NCI-H69 (cell line): ENCODE data around the gene LOXHD1.

Experiments
- DNase-seq: peaks from one replicate; lab custom pipeline; 2025; lab: John Stamatoyannopoulos, UW

LOXHD1 gene

GRCh38 chr18:46480226-46480625 lies 176.8 kb downstream of the LOXHD1 start:
- DNase-seq, result peak; percentile 57

DNA sequence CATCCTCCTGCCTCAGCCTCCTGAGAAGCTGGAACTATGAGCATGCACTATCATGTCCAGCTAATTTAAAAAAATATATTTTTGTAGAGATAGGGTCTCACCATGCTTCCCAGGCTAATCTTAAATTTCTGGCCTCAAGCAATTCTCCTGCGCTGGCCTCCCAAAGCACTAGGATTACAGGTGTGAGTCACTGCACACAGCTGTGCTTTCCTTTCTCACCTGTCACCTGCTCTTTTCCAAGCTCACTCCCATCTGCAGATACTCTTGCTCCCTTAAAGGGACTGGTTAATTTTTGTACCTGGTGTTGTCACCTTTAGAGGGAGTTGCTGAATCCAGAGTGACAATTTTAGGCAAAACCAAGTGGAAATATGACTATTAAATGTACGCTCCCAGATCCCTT lies 178.2 kb downstream of the LOXHD1 start:
- DNase-seq, result peak; percentile 79

DNA sequence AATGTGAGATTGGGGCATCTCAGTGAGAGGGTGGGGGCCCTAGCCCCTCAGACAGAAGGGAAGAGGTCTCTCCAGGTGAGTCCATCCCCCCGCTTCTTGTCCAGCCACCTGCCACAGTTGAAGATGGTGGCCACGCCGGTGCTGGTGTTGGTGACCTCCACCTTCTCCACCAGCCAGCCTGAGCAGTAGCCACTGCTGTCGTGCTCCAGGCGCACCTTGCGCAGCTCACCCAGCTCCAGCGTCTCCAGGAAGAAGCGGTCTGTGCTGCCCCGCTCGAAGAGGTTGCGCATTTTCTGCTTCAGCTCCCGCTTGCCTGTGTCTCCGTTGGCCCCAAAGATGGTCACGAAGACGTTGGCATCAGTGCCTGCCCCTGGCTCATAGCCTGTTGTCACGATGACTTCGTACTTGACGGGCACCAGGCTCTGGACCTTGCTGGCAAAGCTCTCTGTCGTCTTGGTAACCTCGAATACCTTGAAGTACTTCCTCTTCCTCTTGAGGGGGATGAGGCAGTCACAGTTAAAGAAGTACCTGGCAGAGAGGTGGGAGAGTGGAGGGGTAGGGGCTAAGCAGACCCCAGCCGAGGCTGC lies 179.5 kb downstream of the LOXHD1 start:
- DNase-seq, result no peak

DNA sequence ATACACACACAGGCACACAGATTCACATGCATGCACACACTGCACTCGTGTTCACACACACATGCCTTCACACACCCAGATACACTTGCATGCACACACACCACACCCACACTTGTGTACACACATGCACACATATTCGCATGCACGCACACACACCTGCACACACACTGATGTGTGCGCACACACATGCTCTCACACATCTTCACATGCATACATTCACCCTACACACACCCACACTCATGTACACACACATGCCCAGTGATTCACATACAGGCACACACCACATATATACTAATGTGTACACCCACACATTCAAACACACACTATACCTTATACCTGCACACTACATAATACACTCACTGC lies 181.6 kb downstream of the LOXHD1 start:
- no peak for DNase-seq

DNA sequence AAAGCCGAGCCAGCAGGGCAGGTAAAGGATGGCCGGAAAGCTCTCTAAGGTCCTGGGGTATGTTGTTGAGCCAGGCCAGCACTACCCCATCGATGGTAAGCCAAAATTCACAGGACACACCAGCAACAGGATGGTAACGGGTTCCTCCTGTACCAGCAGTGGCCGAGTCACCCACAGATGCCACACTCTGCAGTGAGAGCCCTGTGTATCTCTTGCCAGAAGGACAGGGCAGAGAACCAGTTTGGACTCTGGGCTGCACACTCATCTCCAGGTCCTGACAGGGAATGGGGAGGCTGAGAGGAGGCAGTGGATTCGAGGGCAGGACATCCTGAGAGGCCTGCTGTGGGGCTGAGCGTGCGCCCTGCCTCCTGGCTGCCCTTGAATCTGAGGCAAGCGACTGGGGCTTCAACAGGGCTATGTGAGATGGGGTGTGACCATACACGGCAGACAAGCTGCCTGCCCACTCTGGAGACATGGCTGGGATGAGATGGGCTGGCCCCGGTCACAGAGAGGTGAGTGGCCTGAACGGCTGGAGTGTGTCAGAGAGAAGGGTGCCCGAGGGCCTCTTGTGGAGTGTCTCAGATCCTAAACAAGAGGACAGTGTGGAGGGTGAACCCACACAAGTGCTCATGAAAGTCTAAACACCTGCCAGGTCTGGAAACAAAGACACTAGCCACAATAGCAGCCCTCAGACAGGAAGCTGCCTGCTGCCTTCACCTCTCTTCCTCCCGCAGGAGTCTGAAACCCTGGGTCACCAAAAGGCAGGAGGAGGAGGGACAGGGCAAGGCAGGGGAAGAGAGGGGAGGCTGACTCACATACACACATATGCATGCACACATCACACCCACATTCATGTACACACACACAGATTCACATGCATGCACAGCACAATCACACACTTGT lies 182.3 kb downstream of the LOXHD1 start:
- peak; percentile 83 for DNase-seq

DNA sequence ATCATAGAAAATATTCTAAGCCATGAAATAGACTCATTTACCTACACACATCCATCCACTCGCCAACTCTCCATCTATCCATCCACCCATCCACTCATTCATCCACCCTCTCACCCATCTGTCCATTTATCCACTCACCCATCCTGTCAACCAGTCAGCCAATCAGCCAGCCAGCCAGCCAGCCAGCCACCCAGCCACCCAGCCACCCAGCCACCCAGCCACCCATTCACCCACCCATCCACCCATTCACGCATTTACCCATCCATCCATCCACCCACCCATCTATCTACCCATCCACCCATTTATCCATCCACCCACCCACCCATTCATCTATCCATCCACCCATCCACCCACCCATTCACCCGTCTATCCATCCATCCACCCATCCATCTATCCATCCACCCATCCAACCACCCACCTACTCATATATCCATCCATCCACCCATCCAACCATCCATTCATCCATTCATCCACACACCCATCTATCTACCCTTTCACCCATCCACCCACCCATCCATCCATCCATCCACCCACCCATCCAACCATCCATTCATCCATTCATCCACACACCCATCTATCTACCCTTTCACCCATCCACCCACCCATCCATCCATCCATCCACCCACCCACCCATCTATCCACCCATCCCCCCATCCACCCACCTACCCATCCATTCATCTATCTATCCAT lies 185.1 kb downstream of the LOXHD1 start:
- DNase-seq, result no peak

DNA sequence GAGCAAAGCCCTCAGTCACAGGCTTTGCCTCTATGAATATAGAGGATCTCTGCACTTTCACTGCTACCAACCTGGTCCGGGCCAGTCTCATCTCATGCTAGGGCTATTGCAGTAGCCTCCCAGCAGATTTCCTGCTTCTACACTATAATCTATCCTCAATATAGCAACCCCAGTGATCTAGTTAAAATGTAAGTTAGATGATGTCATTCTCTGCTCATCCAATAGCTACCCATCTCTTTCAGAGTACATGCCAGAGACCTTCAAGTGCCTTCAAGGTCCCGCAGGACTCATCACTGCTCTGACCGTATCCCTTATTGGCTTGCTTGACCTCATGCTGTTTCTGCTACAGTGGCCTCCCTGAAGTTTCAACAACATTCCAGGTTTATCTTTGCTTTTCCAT lies 186.3 kb downstream of the LOXHD1 start:
- no peak for DNase-seq

DNA sequence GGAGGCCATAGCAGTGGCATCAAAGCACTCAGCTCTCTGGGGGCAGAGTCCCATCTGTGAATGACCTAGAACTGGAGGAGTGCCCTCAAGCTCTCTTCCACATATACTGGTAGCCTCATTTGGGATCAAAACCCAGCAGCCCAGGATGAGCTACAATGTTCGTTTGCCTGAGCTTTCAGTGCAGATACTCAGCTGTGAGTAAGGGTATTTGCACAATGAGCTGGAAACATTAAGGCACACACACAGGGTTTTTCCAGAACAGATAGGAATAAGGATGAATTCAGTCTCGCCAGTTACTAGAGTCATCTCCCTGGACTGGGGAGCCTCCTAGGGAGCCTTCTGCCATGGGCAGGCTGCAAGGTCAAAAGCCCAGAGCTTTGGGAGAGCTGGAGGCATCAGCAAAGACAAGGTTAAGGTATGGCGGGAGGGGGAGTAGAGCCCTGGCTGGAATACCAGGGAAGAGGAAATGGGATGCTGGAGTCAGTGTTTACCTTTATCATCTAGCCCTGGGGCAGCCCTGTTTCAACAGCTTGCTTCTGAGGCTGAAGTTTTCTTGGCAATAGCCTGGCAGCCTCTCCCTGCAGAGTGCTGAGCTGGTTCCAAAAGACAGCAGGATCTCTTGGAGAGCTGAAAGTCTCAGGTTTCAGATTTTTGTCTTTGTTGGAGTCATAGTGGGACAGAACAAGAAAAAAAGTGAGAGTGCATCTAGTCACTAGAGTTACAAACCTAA lies 187.7 kb downstream of the LOXHD1 start:
- DNase-seq, result peak; percentile 98

DNA sequence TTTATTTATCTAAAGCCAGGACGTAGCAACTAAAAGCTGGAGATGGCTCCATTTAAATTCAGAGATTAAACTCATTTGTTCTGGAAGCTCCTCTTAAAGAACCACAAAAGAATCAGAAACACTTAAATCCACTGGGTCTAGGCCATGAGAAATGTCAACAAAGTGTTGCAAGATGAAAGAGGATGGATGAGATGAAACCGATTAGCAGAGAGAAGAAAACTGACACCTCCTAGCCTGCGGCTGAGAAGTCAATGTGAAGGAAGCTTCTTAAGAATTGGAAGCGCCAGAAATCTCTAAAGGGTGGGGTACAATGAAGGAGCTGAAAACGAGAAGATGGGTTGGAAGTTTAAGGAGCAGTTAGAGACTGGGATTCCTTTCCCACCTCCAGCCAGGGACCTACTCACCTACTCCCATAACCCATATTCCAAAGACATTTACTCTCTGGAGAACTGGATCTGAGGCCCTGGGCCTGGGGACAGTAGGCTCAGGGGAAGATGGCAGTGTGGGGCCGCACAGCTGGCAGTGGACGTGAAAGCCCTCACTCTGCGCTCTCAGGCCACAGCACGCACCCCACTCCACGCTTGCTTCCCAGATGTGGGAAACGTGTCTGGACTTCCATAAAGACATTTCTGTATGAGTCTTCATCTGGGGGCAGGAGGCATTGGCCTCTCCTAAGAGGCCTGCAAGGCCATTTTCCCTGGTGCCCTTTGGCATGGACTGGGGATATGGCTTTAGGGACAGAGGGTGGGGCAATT lies 188.4 kb downstream of the LOXHD1 start:
- DNase-seq, result no peak

DNA sequence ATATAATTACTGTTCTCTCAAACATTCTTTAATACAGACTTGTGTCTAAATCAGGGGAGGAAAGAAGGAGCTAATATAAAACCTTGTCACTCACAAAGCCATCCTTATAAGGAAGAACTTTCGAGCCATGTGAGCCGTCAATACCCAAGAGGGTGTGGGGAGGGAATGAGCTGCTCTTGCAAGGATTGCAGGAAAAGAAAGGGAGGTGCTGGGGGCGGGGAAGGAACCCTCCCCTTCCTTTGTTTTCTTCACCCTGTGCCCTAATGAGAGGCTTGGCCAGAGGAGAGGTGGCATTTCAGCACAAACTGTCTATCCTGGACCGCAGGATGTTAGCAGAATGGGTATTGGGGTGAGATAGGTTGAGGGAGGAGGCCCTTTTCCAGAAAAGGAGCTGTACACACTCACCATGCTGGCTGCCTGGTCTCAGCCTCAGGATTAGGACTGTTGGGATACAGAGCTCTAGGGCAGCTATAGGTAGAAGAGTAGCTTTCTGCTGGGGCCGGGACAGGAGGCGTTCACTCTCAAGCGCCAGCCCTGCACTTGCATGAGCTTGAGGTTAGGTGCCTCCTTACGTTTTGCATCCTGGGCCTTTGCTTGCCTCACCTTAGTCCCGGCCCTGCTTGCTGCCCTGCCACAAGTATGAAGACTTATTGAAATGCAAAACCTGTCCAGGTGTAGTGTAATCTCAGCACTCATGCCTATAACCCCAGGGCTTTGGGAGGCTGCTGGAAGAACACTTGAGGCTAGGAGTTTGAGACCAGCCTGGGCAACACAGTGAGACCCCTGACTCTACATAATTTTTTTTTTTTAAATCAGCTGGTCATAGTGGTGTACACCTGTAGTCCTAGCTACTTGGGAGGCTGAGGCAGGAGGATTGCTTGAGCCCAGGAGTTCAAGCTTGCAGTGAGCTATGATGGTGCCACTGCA lies 190.5 kb downstream of the LOXHD1 start:
- DNase-seq, result peak; percentile 60

DNA sequence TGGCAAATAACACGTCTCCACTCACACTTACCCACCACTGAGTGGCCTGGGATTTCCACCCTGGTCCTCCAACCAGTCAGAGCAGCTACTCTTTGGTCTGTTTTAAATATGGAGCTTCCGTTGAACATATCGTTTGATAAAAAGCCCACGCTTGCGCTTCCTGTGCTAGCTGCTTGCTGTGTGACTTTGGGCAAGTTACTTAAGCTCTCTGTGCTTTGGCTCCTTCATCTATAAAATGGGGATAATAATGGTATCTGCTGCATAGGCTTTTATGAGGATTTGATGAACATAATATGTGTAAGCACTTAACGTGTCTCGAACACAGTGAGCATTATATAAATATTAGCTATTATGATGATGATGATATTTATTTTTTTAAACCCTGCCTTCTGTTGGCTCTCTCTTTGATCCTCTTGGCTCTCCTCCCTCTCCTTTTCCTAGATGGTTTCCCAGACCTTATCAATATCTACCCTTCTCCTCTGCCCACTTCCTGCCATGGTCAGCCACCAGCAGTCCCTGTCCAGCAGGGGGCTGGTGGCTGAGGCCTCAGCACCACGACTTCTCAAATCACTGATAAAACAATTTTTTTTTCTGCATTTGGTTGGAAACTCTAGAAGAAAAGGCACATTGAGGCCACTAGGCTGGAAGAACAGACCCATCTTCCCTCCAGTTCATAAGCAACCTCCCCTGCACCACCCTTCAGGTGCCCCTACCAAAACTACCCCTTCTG lies 191.9 kb downstream of the LOXHD1 start:
- DNase-seq, result no peak

DNA sequence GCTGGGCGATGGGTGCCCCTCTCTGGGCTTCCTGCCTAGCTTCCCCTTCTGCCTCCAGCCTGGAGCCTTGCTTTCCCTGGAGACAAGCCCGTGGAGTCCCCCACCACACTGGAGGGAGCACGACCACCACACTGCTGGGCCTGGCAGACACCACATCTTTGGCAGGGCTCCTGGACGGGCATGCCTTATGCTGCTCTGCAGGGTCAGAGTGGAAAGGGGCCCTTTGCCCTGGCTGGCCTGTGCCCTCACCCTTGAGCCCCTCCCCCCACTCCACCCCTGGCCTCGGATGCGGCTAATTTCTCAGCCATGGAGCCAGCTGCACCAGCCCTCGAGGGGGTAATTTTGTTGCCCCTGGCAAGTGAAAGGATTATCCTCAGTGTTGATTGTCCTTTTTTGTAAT lies 194.5 kb downstream of the LOXHD1 start:
- DNase-seq, result peak; percentile 62

DNA sequence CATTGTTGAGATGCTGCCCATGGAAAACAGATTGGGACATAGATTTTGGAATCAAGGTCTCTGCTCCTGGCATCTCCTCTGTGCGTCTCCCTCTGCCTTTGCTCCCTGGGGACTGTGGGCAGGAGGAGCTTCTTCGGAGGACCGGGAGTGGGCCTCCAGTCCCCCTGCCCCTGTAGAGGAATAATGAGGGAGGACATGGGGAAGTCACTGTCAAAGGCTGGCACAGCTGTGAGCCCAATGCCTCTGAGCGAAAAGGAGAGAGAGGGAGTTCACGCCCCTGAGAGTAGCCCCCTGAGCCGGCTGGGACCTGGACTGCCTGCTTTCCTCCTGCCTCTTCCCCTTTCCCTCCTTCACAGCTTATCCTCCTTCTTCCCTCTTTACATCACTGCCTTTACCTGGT lies 195.0 kb downstream of the LOXHD1 start:
- DNase-seq, result no peak

DNA sequence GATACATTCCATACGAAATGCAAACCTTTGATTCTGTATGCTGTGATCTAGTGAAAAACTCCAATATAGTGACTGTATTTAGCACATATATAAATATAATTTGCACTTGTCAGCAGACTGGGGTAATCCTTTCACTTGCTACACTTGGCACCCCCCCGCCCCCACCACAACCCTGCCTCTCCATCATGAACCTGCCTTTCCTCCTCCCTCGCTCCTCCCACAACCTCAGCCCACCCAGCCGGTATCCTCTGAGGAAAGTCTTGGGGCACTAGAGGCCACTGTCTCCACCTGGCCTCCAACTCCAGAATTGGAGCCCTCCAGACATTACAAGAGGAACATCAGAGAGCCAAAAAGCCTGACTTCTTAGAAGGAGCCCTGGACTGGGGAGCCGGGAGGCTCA lies 196.3 kb downstream of the LOXHD1 start:
- no peak for DNase-seq

GRCh38 chr18:46459789-46460455 lies 197.1 kb downstream of the LOXHD1 start:
- DNase-seq, result no peak

DNA sequence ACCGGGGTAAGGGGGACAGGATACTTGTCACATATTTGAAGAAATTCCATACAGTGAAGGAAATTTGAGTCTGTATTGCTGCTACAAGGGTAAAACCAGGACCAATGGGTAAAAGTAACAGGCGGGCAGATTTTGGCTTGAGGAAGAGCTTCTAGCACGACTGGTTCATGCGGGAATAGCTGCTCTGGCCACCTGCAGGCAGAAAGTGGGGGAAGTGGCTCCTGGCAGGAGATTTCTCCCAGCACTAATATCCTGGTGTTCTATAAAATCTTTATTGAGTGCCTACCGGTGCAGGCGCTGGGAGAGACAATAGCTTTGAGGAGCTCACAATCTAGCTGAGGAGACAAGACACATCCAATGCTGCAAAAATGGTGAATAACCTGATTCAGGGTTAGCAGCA lies 198.5 kb downstream of the LOXHD1 start:
- no peak for DNase-seq

GRCh38 chr18:46456691-46457090 lies 200.3 kb downstream of the LOXHD1 start:
- no peak for DNase-seq

DNA sequence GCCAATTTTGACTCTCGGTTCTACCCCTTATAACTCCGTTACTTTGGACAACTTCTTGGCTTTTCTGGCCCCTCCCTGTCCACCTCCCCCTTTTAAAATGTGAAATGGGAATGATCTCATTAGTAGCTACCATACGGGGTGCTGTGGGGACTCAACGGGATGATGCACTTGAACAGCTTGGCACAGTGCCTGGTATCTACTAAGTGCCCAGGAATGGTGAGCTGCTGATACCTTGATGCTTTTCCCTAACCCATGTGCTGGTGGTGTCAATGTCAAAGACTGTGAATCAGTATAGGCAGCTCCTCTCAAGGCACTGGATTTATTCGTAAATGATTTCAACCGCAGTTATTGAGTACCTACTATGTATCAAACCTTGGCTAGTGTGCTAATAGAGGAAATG lies 204.2 kb downstream of the LOXHD1 start:
- peak; percentile 49 for DNase-seq

DNA sequence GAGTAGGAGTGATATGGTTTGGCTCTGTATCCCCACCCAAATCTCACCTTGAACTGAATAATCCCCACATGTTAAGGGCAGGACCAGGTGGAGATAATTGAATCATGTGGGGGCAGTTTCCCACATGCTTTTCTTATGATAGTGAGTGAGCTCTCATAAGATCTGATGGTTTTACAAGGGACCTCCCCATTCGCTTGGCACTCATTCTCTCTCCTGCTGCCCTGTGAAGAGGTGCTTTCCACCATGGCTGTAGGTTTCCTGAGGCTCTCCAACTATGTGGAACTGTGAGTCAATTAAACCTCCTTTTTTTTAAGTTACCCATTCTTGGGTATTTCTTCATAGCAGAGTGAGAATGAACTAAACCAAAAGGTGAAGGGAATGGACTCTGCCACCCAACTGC lies 207.5 kb downstream of the LOXHD1 start:
- no peak for DNase-seq
